Retina (tissue), 1 donor: ENCODE data around the gene MKNK1.

ENCODE experiments used
- DNase-seq: peaks from one replicate; pipeline ENCODE4 v3.0.0-alpha.2; 2016

MKNK1 gene

DNA sequence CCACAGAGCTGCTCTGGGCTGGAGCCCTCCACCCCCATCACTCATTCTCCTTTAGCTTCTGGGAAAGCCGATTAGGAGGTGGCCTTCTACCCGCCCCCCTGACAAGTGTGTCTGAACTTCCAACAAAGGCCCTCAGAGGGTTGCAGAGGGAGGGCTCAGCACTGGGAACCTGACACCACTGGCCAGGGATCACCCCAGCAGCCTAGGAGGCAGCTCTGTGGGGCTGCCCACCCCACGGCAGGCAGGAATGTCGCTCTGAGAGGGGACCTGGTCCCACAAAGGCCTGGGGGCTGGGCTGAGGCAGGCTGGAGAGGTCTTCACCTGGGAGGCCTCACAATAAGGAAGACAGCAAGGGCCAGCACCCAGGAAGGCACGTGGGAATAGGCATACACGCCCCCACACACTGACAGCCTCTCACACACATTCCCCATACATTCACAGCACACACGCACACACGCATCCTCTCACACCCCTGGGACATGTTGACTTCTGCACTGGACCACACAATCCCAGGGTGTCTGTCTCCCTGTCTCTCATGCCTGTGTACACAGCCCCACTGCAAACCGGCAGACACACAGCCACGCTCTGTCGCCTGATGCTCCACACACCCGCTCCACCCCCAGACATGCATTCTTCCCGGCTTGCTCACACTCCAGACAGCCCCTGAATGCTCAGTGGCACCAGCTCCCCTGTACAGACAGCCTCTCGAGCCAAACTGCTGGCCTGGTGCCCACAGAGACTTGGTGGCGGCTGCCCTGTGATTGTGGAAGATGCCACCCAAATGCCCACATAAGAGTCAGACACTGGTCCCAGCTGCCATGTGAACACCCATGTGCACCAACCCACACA, 83.8 kb downstream of the MKNK1 start:
- no peak for DNase-seq

DNA sequence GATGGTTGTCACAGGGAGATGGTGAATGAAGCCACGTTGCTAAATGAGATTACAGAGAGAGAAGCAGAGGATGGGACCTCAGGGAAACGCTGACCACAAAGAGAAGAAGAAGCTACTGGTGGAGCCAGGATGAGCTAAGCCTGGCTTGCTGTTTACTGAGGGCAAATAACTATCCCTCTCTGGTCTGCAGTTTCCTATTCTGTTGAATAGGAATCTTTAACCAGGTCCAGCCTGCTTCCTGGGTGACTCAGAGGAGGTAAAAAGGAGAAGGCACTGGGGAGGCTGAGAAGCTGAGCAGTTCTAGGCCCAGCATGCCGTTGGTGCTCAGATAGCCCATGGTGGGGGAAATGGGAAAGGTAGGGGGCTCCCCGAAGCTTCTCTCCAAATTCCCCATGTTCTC, 84.9 kb downstream of the MKNK1 start:
- no peak for DNase-seq

- no peak for DNase-seq
Observed at GRCh38 chr1:46517932-46518498, 86.1 kb downstream of the MKNK1 start.

- DNase-seq, result no peak
Observed at GRCh38 chr1:46517010-46517600, 87.0 kb downstream of the MKNK1 start.

DNA sequence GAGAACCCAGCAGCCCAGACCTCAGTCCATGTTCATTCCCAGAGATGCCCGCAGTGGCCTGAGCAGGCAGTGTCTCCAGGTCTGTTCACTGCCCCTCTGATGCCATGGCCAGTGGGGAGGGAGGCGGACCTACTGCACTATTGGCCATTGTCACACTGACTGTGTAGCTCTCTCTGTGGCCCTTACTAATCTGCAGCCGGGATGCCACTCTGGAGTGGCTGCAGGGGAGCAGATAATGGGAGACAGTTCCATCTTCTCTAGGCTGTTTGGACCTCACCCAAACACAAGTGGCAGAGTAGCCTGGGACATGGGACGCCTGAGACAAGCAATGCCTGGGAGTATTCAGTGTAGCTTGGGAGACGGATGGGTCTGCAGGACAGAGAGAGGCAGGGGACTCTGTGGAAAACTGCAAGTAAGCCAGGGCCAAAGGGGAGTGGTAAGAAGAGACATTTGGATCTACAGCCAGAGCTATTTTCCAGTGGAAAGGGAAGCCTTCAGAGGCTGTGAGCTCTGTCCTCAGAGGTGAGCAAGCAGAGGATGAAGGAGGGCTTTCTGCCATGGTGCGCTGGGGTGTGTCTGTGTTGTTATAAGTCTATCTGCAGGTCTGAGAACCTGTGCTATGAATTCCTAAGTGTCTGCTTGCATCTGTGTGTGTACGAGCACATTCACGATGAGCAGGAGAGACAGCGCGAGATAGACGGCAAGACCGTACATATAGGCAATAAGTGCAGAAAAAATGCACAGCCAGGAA, 87.7 kb downstream of the MKNK1 start:
- no peak for DNase-seq

- no peak for DNase-seq
Observed at GRCh38 chr1:46515576-46515975, 88.5 kb downstream of the MKNK1 start.

DNA sequence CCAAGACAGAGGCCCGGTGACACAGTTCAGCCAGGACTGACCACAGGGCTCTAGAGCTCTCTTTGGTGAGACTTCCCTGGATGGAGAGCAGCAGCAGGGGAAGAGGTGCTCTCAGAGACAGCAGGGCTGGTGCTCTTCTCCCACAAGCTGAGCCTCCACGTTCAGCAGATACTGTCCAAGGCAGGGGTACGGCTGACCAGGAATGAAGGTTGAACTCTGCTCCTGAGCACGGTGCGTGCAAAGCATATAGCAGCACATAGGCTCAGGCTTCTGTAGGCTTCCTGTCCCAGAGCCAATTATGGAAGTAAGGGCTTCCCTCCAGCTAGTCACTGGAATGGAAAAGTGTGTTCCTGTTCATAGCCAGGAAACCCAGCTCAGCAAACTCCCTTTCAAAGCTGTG, 90.5 kb downstream of the MKNK1 start:
- no peak for DNase-seq

GRCh38 chr1:46512792-46513190, 91.3 kb downstream of the MKNK1 start:
- DNase-seq, result no peak

DNA sequence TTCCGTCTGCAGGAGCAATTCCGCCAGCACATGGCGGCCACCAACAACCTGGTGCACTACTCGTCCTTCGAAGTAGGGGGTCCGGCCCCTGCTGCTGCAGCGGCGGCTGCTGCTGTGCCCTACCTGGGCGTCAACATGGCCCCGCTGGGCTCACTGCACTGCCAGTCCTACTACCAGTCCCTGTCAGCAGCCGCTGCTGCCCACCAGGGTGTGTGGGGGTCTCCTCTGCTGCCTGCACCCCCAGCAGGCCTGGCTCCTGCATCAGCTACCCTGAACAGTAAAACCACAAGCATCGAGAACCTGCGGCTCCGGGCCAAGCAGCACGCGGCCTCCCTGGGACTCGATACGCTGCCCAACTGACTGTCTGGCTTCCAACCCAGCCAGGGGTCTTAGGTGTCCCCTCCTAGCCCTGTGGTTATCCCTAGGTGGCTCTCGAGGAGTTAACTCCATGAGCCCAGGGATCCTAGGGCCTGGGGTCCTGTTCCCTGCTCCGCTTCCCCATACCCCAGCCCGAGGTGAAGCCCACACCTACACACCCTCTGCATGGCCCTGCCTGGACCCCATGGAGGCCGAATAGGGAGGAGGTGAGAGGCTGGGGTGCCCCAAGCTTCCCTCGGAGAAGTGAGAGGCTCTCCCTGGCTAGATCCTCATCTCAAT, 91.8 kb downstream of the MKNK1 start:
- DNase-seq, result no peak

GRCh38 chr1:46510998-46511365, 93.1 kb downstream of the MKNK1 start:
- no peak for DNase-seq

DNA sequence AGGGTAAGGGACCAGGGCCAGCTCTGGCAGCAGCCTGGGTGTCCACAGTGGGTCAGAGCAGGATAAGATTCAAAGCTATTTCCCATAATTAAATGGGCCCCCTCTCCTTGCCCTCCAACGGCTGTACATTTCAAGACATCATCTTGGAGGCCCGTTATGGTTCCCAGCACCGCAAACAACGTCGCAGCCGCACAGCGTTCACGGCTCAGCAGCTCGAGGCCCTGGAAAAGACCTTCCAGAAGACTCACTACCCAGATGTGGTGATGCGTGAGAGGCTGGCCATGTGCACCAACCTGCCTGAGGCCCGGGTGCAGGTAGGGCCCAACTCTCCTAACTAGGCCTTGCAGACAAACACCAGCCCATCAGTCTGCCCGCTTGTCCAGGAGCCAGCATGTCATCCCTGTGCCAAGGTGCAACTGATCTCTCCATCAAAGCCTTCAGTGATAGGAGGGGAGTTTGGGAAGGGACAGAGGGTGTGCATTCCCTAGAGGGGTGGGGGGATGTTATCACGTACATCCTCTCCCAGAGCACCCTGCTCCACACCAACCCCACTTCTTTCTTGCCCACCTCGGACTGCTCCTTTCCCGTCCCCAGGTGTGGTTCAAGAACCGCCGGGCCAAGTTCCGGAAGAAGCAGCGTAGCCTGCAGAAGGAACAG, 93.6 kb downstream of the MKNK1 start:
- no peak for DNase-seq

- DNase-seq, result no peak
Observed at GRCh38 chr1:46508757-46509156, 95.3 kb downstream of the MKNK1 start.
